HepG2 (cell line): ENCODE results near the gene TBC1D21. TPM values are rescaled to one million over a fixed set of nuclear protein-coding genes. Genes with fewer than 3 reads are reported as not detected.

ENCODE experiments used
- ATAC-seq: fragments of 200-7000 bp; cut with Tn5 transposase; 3 replicates; pipeline ENCODE4 v1.9.1; 2020; ENCODE audit warnings: mild to moderate bottlenecking, moderate library complexity
- BruUV-seq: library from RNA; stranded (reverse); fragments of 400-500 nt; replicated peaks from 2 replicates; lab custom pipeline; 2021; lab: Mats Ljungman, UMichigan
- CTCF ChIA-PET: fragments of 300-600 bp; formaldehyde crosslinking; extraction: SDS; loops from one replicate; lab custom pipeline; 2021; ENCODE audit warnings: low total read pairs, inconsistent platforms, low intra/inter-chr PET ratio; lab: Yijun Ruan, JAX
- POLR2A ChIA-PET: fragments of 350-600 bp; sonication (Branson Sonifier 250); formaldehyde crosslinking; loops from one replicate; lab custom pipeline; 2020; ENCODE audit warnings: antibody characterized with exemption, inconsistent platforms; lab: Yijun Ruan, JAX
- DNase-seq: peaks from one replicate; pipeline ENCODE4 v3.0.0-alpha.2; 2015; ENCODE audit warnings: low spot score
- FAIRE-seq: peaks from 3 replicates; lab custom pipeline; 2011; peaks lifted over from hg19 to GRCh38; lab: Jason Lieb, UNC
- H2AFZ ChIP-seq: one replicate; pipeline ENCODE4 v1.6.1; 2011; ENCODE audit warnings: low read length, inconsistent platforms
- H3K27ac ChIP-seq: fragments of 300-600 bp; 3 replicates; pipeline ENCODE4 v1.8.0; 2011; ENCODE audit warnings: mixed run types, mild to moderate bottlenecking, mixed read lengths, low read length, inconsistent platforms; ENCODE audit not compliant: insufficient read depth; ENCODE audit errors: extremely low read length
- H3K27me3 ChIP-seq, 2 experiments: fragments of 200-600 bp in 1 of 2; 2 replicates in 1 of 2; 3 replicates in 1 of 2; pipeline versions ENCODE4 v1.6.0 to v1.8.0; 2011; ENCODE audit warnings: low read length in 2 of 2, mild to moderate bottlenecking in 2 of 2, moderate library complexity in 2 of 2, inconsistent platforms in 1 of 2; ENCODE audit not compliant: insufficient read depth in 2 of 2, control insufficient read depth in 1 of 2
- H3K36me3 ChIP-seq, 2 experiments: fragments of 200-600 bp in 1 of 2; replicated peaks in 1 of 2; 2 replicates in 1 of 2; 3 replicates in 1 of 2; pipeline versions ENCODE4 v1.5.1 to v1.8.0; 2011; ENCODE audit warnings: low read length in 2 of 2, inconsistent platforms in 1 of 2; ENCODE audit not compliant: insufficient read depth in 2 of 2, control insufficient read depth in 1 of 2
- H3K4me1 ChIP-seq: 2 replicates; pipeline ENCODE4 v1.5.1; 2012; ENCODE audit warnings: low read length, inconsistent platforms; ENCODE audit not compliant: insufficient read depth
- H3K4me2 ChIP-seq: 2 replicates; pipeline ENCODE4 v1.6.0; 2011; ENCODE audit warnings: low read depth, low read length, inconsistent platforms
- H3K4me3 ChIP-seq, 3 experiments: fragments of 200-600 bp in 1 of 3; sonication (generic), shearing (Covaris generic) in 1 of 3; replicated peaks in 1 of 3; 2 replicates each; pipeline ENCODE4 v1.5.1; 2011 to 2016; ENCODE audit warnings: low read length in 3 of 3, inconsistent platforms in 2 of 3, low read depth in 2 of 3, mild to moderate bottlenecking in 2 of 3, control low read depth in 1 of 3, mixed read lengths in 1 of 3; ENCODE audit not compliant: insufficient read depth in 1 of 3
- H3K79me2 ChIP-seq: one replicate; pipeline ENCODE4 v1.6.1; 2011; ENCODE audit warnings: low read length, inconsistent platforms; ENCODE audit not compliant: insufficient read depth
- H3K9ac ChIP-seq: 2 replicates; pipeline ENCODE4 v1.6.0; 2011; ENCODE audit warnings: mild to moderate bottlenecking, low read depth, low read length, inconsistent platforms; ENCODE audit not compliant: insufficient read depth
- H3K9me3 ChIP-seq: 2 replicates; pipeline ENCODE4 v1.5.1; 2012; ENCODE audit warnings: mild to moderate bottlenecking, low read length
- H4K20me1 ChIP-seq: 2 replicates; pipeline ENCODE4 v1.6.0; 2011; ENCODE audit warnings: inconsistent platforms, mild to moderate bottlenecking, low read length, moderate library complexity; ENCODE audit not compliant: insufficient read depth
- FOXA1 ChIP-seq, 2 experiments: fragments of 450-650 bp in 1 of 2; sonication (generic) in 1 of 2; formaldehyde crosslinking in 1 of 2; IDR thresholded peaks; 2 replicates each; pipeline versions ENCODE4 v1.4.0 to v1.6.1; 2016 to 2020; ENCODE audit warnings: missing genetic modification reagents in 1 of 2
- IRF2 ChIP-seq: IDR thresholded peaks from 2 replicates; pipeline ENCODE4 v1.6.1; 2018; ENCODE audit warnings: missing genetic modification reagents, missing compliant biosample characterization
- NR2F1 ChIP-seq, 2 experiments: fragments of 450-650 bp in 1 of 2; formaldehyde crosslinking in 1 of 2; IDR thresholded peaks; 2 replicates each; pipeline versions ENCODE4 v1.5.0 to v1.6.1; 2016 to 2020; ENCODE audit warnings: mild to moderate bottlenecking in 1 of 2, missing compliant biosample characterization in 1 of 2, missing genetic modification reagents in 1 of 2, moderate library complexity in 1 of 2
- NR2F2 ChIP-seq: IDR thresholded peaks from 2 replicates; pipeline ENCODE4 v1.6.1; 2012; ENCODE audit warnings: low read depth, inconsistent platforms, borderline replicate concordance
- ZBTB49 ChIP-seq: sonication (generic); formaldehyde crosslinking; IDR thresholded peaks from 2 replicates; pipeline ENCODE4 v1.4.0; 2020; ENCODE audit warnings: missing genetic modification reagents, borderline replicate concordance
- ZFX ChIP-seq: sonication (generic); formaldehyde crosslinking; IDR thresholded peaks from 2 replicates; pipeline ENCODE4 v1.4.0; 2020; ENCODE audit warnings: mild to moderate bottlenecking, low read depth, missing genetic modification reagents, moderate library complexity
- ZMYM3 ChIP-seq: sonication (generic); formaldehyde crosslinking; IDR thresholded peaks from 2 replicates; pipeline ENCODE4 v1.5.1; 2020; ENCODE audit warnings: mild to moderate bottlenecking, missing genetic modification reagents
- ZNF260 ChIP-seq: sonication (generic); formaldehyde crosslinking; IDR thresholded peaks from 2 replicates; pipeline ENCODE4 v1.4.0; 2020; ENCODE audit warnings: missing genetic modification reagents, low read depth, mild to moderate bottlenecking, borderline replicate concordance
- ZNF800 ChIP-seq: sonication (generic); formaldehyde crosslinking; IDR thresholded peaks from 2 replicates; pipeline ENCODE4 v1.4.0; 2020; ENCODE audit warnings: missing genetic modification reagents
- WGBS: methylation state at CpG from one replicate; pipeline ENCODE4 v1.1.6; 2017; ENCODE audit warnings: low lambda C conversion rate; 5-methylcytosine and 5-hydroxymethylcytosine counted together
- in situ Hi-C: cut with HindIII; loops from 2 replicates; pipeline ENCODE4 v1.10.0; 2017; ENCODE audit warnings: low pct_unique_long_range_greater_than_20kb; ENCODE audit not compliant: extremely low pct_ligation_motif_present
- intact Hi-C: fragments of 100-400 bp; cut with micrococcal nuclease; formaldehyde crosslinking; loops from one replicate; pipeline ENCODE4 v1.10.0; 2022; ENCODE audit not compliant: unreplicated experiment
- polyA plus RNA-seq, 8 experiments: library from polyadenylated mRNA; depleted of rRNA in 3 of 8; stranded (reverse) in 7 of 8; unstranded in 1 of 8; fragments of >200 nt; fragmentation: Illumina TruSeq in 4 of 8; extraction: Trizol in 4 of 8; gene quantifications; 2 replicates each; pipeline versions ENCODE4 v1.2.1 to v1.2.3, GENCODE V29; 2011 to 2016; ENCODE audit warnings: low read depth in 4 of 8, missing spikeins in 1 of 8, mixed read lengths in 1 of 8; ENCODE audit not compliant: insufficient read depth in 1 of 8
- total RNA-seq, 5 experiments: library from RNA; depleted of rRNA; stranded (reverse); fragments of >200 nt; fragmentation: Illumina TruSeq; extraction: Trizol; gene quantifications; 2 replicates each; pipeline ENCODE4 v1.2.3, GENCODE V29; 2016; ENCODE audit warnings: low read depth in 1 of 5
- TF ChIP-seq, protein P1 (sequence below): sonication (generic); formaldehyde crosslinking; IDR thresholded peaks from 2 replicates; pipeline ENCODE4 v1.4.0; 2020; ENCODE audit warnings: missing genetic modification reagents

Gene TBC1D21
- total and polyA plus RNA-seq, 2 of the 13 experiments (the other 11 are each of a cell fraction or from before 2014, with no cell fraction given): not detected

GRCh38 chr15:73889762-73890124 lies 16.4 kb downstream of the TBC1D21 start (continued):
- TF ChIP-seq ZBTB49 (CRISPR knock-in tag): no peak

DNA sequence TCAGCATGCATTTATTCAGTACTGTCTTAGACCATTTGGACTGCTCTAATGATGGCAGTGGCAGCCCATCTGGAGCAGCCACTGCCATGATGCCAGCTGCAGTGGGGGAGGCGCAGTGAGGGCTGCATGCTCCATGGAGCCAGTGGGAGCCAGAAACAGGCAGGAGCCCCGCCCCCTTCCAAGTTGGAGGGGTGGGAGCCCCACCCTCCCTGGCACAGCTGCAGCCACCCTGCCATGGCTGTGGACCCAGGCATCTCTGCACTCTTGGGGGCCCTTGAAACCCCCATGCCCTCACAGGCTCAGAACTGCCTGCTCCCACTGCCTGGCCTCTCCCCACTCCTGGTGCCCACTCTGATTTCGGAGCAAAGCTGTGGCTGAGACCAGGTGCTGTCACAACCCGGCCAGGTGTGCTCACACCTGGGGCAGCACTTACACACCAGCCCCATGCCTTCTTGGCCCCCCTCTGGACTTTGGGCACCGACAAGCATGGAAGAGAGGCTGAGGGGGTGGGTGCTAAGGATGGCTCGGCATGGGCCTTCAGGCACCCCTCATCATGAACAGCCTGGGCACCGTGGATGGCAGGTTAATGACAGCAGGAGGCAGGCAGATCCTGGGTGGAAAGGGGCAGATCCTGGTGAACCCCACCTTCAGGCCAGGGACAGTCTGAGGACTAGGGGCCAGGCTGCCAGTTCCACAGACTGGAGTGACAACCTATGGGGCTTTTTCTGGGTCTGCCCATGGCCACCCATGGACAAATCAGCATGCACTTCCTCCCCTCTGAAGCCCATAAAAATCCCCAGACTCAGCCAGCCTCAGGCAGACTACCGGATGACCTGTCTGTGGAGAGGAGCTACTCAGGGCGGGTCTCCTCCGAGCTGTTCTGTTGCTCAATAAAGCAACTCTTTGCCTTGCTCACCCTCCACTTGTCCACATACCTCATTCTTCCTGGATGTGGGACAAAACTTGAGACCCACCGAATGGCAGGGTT lies 18.3 kb downstream of the TBC1D21 start:
- no peaks in the 10 kb centered on the region for H3K9me3 ChIP-seq
- 9% methylated on average over 4 of the region's 11 CpGs for WGBS
- intact Hi-C loops: no loop called here
- no peaks in the 10 kb centered on the region for H4K20me1 ChIP-seq
- no peak overlapping the region for H3K4me3 ChIP-seq
- no peak for ATAC-seq
- H3K27ac ChIP-seq: no peak overlapping the region
- no peak for DNase-seq
- no peaks in the 10 kb centered on the region for H3K4me1 ChIP-seq
- no TSS peak for BruUV-seq
- H3K36me3 ChIP-seq: no peaks in the 10 kb centered on the region
- H3K79me2 ChIP-seq: no peaks in the 10 kb centered on the region
- FAIRE-seq: no peak
- ChIA-PET POLR2A (no interaction called here), CTCF (no interaction called here)
- H2AFZ ChIP-seq: no peak overlapping the region
- no peak overlapping the region for H3K4me2 ChIP-seq
- H3K9ac ChIP-seq: no peak overlapping the region
- peaks cover 0 to 3% of the 10 kb centered on the region in 2 experiments; a peak in 1 of 5 replicates for H3K27me3 ChIP-seq
- in situ Hi-C loops: no loop called here
- TF ChIP-seq FOXA1 (IDR thresholded peaks at IDR 0.05) (no peak), FOXA1 (CRISPR knock-in tag; IDR thresholded peaks at IDR 0.05) (no peak), NR2F1 (CRISPR knock-in tag; IDR thresholded peaks at IDR 0.05) (no peak), ZNF800 (no peak), NR2F2 (no peak), ZFX (CRISPR knock-in tag) (no peak), ZNF260 (CRISPR knock-in tag) (no peak), ZMYM3 (CRISPR knock-in tag) (no peak), IRF2 (CRISPR knock-in tag) (no peak)
- TF ChIP-seq, protein P1, sequence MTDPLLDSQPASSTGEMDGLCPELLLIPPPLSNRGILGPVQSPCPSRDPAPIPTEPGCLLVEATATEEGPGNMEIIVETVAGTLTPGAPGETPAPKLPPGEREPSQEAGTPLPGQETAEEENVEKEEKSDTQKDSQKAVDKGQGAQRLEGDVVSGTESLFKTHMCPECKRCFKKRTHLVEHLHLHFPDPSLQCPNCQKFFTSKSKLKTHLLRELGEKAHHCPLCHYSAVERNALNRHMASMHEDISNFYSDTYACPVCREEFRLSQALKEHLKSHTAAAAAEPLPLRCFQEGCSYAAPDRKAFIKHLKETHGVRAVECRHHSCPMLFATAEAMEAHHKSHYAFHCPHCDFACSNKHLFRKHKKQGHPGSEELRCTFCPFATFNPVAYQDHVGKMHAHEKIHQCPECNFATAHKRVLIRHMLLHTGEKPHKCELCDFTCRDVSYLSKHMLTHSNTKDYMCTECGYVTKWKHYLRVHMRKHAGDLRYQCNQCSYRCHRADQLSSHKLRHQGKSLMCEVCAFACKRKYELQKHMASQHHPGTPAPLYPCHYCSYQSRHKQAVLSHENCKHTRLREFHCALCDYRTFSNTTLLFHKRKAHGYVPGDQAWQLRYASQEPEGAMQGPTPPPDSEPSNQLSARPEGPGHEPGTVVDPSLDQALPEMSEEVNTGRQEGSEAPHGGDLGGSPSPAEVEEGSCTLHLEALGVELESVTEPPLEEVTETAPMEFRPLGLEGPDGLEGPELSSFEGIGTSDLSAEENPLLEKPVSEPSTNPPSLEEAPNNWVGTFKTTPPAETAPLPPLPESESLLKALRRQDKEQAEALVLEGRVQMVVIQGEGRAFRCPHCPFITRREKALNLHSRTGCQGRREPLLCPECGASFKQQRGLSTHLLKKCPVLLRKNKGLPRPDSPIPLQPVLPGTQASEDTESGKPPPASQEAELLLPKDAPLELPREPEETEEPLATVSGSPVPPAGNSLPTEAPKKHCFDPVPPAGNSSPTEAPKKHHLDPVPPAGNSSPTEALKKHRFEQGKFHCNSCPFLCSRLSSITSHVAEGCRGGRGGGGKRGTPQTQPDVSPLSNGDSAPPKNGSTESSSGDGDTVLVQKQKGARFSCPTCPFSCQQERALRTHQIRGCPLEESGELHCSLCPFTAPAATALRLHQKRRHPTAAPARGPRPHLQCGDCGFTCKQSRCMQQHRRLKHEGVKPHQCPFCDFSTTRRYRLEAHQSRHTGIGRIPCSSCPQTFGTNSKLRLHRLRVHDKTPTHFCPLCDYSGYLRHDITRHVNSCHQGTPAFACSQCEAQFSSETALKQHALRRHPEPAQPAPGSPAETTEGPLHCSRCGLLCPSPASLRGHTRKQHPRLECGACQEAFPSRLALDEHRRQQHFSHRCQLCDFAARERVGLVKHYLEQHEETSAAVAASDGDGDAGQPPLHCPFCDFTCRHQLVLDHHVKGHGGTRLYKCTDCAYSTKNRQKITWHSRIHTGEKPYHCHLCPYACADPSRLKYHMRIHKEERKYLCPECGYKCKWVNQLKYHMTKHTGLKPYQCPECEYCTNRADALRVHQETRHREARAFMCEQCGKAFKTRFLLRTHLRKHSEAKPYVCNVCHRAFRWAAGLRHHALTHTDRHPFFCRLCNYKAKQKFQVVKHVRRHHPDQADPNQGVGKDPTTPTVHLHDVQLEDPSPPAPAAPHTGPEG (CRISPR knock-in tag): no peak
